AG09309 (cell line): ENCODE data around the gene EIF1AX.
"Not testable (repeated sequence)": the region's sequence is repeated elsewhere in the genome, so short reads cannot be mapped to it uniquely, and the experiment has no call there.

ENCODE experiments used
- DNase-seq: peaks from one replicate; pipeline ENCODE4 v3.0.0-alpha.2; 2010; ENCODE audit warnings: low read depth
- H3K4me3 ChIP-seq: 2 replicates; pipeline ENCODE4 v1.5.1; 2011; ENCODE audit warnings: mild to moderate bottlenecking, low read depth, low read length, moderate library complexity; ENCODE audit not compliant: control insufficient read depth
- TF ChIP-seq, protein P1 (sequence below): IDR thresholded peaks from 2 replicates; pipeline ENCODE4 v1.5.1; 2011; ENCODE audit warnings: mild to moderate bottlenecking, low read depth, low read length, inconsistent platforms; ENCODE audit not compliant: insufficient read depth, control insufficient read depth; ENCODE audit errors: missing control alignments

The EIF1AX gene

GRCh38 chrX:20129547-20129946 is 12.1 kb downstream of the EIF1AX start:
- TF ChIP-seq, protein P1, sequence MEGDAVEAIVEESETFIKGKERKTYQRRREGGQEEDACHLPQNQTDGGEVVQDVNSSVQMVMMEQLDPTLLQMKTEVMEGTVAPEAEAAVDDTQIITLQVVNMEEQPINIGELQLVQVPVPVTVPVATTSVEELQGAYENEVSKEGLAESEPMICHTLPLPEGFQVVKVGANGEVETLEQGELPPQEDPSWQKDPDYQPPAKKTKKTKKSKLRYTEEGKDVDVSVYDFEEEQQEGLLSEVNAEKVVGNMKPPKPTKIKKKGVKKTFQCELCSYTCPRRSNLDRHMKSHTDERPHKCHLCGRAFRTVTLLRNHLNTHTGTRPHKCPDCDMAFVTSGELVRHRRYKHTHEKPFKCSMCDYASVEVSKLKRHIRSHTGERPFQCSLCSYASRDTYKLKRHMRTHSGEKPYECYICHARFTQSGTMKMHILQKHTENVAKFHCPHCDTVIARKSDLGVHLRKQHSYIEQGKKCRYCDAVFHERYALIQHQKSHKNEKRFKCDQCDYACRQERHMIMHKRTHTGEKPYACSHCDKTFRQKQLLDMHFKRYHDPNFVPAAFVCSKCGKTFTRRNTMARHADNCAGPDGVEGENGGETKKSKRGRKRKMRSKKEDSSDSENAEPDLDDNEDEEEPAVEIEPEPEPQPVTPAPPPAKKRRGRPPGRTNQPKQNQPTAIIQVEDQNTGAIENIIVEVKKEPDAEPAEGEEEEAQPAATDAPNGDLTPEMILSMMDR = no peak
- DNase-seq = no peak
- no peak overlapping the region for H3K4me3 ChIP-seq

- TF ChIP-seq, protein P1 = no peak
- no peak for DNase-seq
These were observed 13.0 kb downstream of the EIF1AX start for GRCh38 chrX:20128670-20129069.

DNA sequence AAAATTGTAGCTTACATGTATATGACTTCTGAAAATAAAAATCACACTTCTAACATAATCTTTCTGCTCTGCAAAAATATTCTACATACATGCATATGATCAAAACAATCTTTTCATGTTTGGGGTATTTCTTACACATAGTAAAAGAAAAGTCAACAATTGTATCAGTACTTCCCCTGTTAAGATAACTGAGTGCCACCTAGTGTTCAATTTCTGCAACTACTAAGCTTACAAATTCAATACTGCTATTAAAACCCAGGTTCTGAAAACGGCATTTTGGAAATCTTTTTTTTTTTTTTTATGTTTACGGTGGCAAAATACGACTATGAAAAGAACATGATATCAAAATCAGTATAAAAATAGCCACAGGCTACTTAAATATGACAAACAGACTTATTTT is 14.2 kb downstream of the EIF1AX start:
- TF ChIP-seq, protein P1 = peak; percentile 8
- not testable (repeated sequence) for DNase-seq, H3K4me3 ChIP-seq

More at GRCh38 chrX:20128670-20129069, 13.0 kb downstream of the EIF1AX start:
- H3K4me3 ChIP-seq = no peak overlapping the region

GRCh38 chrX:20126833-20127232 is 14.8 kb downstream of the EIF1AX start:
- DNase-seq = not testable (repeated sequence)

GRCh38 chrX:20124964-20125363 is 16.7 kb downstream of the EIF1AX start:
- TF ChIP-seq, protein P1 = no peak
- DNase-seq = no peak
- H3K4me3 ChIP-seq = no peak overlapping the region

More at GRCh38 chrX:20126833-20127232, 14.8 kb downstream of the EIF1AX start:
- not testable (repeated sequence) for H3K4me3 ChIP-seq

- DNase-seq = no peak
- TF ChIP-seq, protein P1 = no peak
- no peak overlapping the region for H3K4me3 ChIP-seq
These were observed 23.4 kb downstream of the EIF1AX start for GRCh38 chrX:20118065-20118824.

DNA sequence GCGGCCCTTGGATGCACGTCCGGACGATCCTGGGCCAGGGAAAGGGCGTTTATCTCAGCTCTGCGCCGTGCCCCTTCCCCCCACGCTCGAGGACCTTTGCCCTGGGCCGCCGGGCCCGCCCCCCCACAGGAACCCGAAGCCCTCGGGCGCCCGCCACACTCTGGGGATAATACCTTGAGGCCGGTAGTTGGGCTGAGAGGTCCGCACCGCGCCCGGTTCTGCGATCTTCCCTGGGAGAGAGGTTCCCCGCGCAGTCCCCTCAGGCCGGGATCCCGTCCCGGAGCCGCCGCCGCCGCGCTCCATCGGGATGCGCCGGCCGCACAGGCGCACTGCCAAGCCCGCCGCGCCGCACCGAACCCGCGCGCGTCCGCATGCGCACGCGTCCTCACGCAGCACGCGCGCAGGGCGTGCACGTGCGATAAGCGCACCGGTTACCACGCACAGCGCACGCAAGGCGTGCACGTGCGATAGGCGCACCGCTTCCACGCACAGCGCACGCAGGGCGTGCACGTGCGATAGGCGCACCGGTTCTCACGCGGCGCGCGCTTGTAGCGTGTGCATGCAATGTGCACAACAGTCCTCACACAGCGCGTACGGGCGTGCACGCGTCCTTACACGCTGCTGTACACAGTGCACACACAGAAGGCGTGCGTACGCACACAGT is 24.9 kb downstream of the EIF1AX start, which contains the start of gene MAP7D2:
Gene MAP7D2 (minus strand): TSS at position 331 of the 664 bp plus-strand sequence. CDS start 28 bp downstream, at position 303.
- H3K4me3 ChIP-seq = peak within 1 kb of the TSS; percentile 19
- TF ChIP-seq, protein P1 = no peak
- no peak for DNase-seq
